GM18505 (cell line): Measurements from ENCODE around the gene ITPR3.

Source experiments
- ATAC-seq: cut with Tn5 transposase; IDR thresholded peaks from one replicate; pipeline ENCODE4 v1.9.1; 2021; ENCODE audit not compliant: unreplicated experiment
- POLR2A ChIP-seq: IDR thresholded peaks from 4 replicates; pipeline ENCODE4 v1.6.1; 2011; ENCODE audit warnings: borderline replicate concordance; ENCODE audit not compliant: insufficient read depth, insufficient read length; ENCODE audit errors: extremely low read depth

ITPR3 gene

GRCh38 chr6:33698494-33698893 lies 77.4 kb downstream of the ITPR3 start:
- TF ChIP-seq POLR2A = no peak
- no peak for ATAC-seq

- no peak for ATAC-seq
These were observed 78.0 kb downstream of the ITPR3 start for GRCh38 chr6:33699131-33699530.

GRCh38 chr6:33699739-33700138 lies 78.6 kb downstream of the ITPR3 start:
- ATAC-seq = no peak
- no peak for TF ChIP-seq POLR2A

More at GRCh38 chr6:33699131-33699530, 78.0 kb downstream of the ITPR3 start:
- no peak for TF ChIP-seq POLR2A

- peak; percentile 62 for ATAC-seq
- no peak for TF ChIP-seq POLR2A
These were observed 79.4 kb downstream of the ITPR3 start for GRCh38 chr6:33700391-33701050.

GRCh38 chr6:33702345-33702977 lies 81.3 kb downstream of the ITPR3 start:
- ATAC-seq = no peak
- TF ChIP-seq POLR2A = no peak

- no peak for TF ChIP-seq POLR2A
- no peak for ATAC-seq
These were observed 83.3 kb downstream of the ITPR3 start for GRCh38 chr6:33704215-33705066.

GRCh38 chr6:33705268-33705885 lies 84.3 kb downstream of the ITPR3 start:
- no peak for TF ChIP-seq POLR2A
- no peak for ATAC-seq

GRCh38 chr6:33705955-33706725 lies 85.0 kb downstream of the ITPR3 start:
- ATAC-seq = no peak
- no peak for TF ChIP-seq POLR2A

GRCh38 chr6:33707771-33708170 lies 86.6 kb downstream of the ITPR3 start:
- no peak for TF ChIP-seq POLR2A
- ATAC-seq = no peak

GRCh38 chr6:33708516-33709204 lies 87.5 kb downstream of the ITPR3 start:
- no peak for TF ChIP-seq POLR2A
- ATAC-seq = no peak

- no peak for ATAC-seq
These were observed 88.6 kb downstream of the ITPR3 start for GRCh38 chr6:33709605-33710295.

More at GRCh38 chr6:33709605-33710295, 88.6 kb downstream of the ITPR3 start:
- TF ChIP-seq POLR2A = no peak
